ENCODE results near the gene ANKRD35. TPM values are rescaled to one million over a fixed set of nuclear protein-coding genes. Genes with fewer than 3 reads are reported as not detected.
A peak's percentile ranks its signal among the peaks of the same experiment; 100 is the strongest.

Gene ANKRD35
- total and polyA plus RNA-seq, 9 of the 15 experiments (the other 6 are each of a cell fraction or from before 2014, with no cell fraction given) = 0.07 to 0.14 (median 0.07) TPM; not detected in 5

DNA sequence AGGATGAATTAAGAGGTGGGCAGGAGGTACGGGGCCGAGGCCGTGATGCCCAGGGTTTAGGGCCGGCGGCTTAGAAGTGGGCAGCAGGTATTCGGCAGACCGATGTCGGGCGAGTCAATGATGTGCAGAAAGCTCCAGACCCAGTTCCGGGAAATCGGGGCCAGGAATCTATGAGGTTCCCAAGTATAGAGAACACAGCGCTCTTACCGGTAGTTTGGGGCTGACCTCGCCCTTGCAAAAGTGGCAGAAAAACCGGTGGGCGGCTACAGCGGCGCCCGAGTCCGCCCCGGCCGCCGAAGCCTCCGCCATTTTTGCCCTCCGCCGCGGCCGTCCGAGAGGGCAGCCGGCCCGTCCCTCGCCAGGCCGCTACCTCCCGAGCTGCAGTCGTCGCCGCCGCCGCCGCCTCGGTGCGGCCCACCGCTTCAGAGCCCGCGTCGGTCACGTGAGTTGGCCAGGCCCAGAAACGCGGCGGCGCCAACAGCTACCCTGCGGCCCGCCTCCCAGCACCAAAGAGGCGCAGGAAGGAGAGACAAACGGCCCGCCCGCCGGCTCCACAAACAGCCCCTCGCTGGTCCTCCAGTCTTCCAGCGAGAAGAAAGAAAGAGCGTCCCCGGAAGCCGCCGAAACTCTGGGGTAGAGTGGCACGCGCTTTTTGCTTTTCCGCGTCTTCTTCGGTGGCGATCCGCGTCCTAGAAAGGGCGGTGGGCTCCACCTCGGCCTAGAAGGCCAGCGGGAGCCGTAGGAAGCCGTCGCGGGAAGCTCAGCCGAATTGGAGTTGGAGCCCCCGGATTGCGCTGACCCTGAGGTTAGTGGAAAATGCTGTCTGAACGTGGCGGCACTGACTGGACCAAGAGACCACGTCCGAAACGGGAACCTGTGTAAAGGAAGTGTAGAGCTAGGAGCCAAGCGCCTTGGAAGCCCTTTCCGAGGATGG lies 61.8 kb downstream of the ANKRD35 start, which contains the start of the genes POLR3C and RNF115 (continued):
- peak; percentile 26; the same call in 1 of the 2 replicates for TF ChIP-seq SPI1 (IDR thresholded peaks at IDR 0.05; ENCODE audit: borderline replicate concordance, low read depth, low read length)
- TF ChIP-seq, protein P1, sequence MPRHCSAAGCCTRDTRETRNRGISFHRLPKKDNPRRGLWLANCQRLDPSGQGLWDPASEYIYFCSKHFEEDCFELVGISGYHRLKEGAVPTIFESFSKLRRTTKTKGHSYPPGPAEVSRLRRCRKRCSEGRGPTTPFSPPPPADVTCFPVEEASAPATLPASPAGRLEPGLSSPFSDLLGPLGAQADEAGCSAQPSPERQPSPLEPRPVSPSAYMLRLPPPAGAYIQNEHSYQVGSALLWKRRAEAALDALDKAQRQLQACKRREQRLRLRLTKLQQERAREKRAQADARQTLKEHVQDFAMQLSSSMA (CRISPR knock-in tag; IDR thresholded peaks at IDR 0.05) = no peak
- TF ChIP-seq ZFP36 (IDR thresholded peaks at IDR 0.05; ENCODE audit: low read depth, low read length, partially characterized antibody) = peak; percentile 14
- no peak; the same call in 1 of the 2 replicates for TF ChIP-seq ILF3 (IDR thresholded peaks at IDR 0.05; ENCODE audit: borderline replicate concordance)
- TF ChIP-seq ESRRA (IDR thresholded peaks at IDR 0.05; ENCODE audit: borderline replicate concordance, low read depth) = 0 out of 2 replicates have a peak, but pooled peaks have one; percentile 46
- TF ChIP-seq, protein P2, sequence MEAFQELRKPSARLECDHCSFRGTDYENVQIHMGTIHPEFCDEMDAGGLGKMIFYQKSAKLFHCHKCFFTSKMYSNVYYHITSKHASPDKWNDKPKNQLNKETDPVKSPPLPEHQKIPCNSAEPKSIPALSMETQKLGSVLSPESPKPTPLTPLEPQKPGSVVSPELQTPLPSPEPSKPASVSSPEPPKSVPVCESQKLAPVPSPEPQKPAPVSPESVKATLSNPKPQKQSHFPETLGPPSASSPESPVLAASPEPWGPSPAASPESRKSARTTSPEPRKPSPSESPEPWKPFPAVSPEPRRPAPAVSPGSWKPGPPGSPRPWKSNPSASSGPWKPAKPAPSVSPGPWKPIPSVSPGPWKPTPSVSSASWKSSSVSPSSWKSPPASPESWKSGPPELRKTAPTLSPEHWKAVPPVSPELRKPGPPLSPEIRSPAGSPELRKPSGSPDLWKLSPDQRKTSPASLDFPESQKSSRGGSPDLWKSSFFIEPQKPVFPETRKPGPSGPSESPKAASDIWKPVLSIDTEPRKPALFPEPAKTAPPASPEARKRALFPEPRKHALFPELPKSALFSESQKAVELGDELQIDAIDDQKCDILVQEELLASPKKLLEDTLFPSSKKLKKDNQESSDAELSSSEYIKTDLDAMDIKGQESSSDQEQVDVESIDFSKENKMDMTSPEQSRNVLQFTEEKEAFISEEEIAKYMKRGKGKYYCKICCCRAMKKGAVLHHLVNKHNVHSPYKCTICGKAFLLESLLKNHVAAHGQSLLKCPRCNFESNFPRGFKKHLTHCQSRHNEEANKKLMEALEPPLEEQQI (IDR thresholded peaks at IDR 0.05) = no peak
- TF ChIP-seq ZNF140 (CRISPR knock-in tag; IDR thresholded peaks at IDR 0.05) = no peak
- TF ChIP-seq NFE2L1 (tag; IDR thresholded peaks at IDR 0.05; ENCODE audit: borderline replicate concordance, low read depth) = no peak
- TF ChIP-seq PURB (CRISPR knock-in tag; IDR thresholded peaks at IDR 0.05; ENCODE audit: low read depth) = no peak
- TF ChIP-seq DIDO1 (tag; IDR thresholded peaks at IDR 0.05; ENCODE audit: low read depth) = no peak
- TF ChIP-seq ERF (CRISPR knock-in tag; IDR thresholded peaks at IDR 0.05) = 0 out of 2 replicates have a peak, but pooled peaks have one; percentile 12
- TF ChIP-seq SETDB1 (IDR thresholded peaks at IDR 0.05; ENCODE audit: low read length) = no peak
- TF ChIP-seq NEUROD1 (IDR thresholded peaks at IDR 0.05; ENCODE audit: borderline replicate concordance, low read depth, low read length, partially characterized antibody) = no peak
- TF ChIP-seq CCAR2 (IDR thresholded peaks at IDR 0.05; ENCODE audit: low read depth, low read length) = no peak
- TF ChIP-seq, protein P3, sequence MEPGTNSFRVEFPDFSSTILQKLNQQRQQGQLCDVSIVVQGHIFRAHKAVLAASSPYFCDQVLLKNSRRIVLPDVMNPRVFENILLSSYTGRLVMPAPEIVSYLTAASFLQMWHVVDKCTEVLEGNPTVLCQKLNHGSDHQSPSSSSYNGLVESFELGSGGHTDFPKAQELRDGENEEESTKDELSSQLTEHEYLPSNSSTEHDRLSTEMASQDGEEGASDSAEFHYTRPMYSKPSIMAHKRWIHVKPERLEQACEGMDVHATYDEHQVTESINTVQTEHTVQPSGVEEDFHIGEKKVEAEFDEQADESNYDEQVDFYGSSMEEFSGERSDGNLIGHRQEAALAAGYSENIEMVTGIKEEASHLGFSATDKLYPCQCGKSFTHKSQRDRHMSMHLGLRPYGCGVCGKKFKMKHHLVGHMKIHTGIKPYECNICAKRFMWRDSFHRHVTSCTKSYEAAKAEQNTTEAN (CRISPR knock-in tag; IDR thresholded peaks at IDR 0.05) = 0 out of 2 replicates have a peak, but pooled peaks have one; percentile 20
- TF ChIP-seq NRF1 (conservative IDR thresholded peaks at IDR 0.05 in 1 of 2, IDR thresholded peaks at IDR 0.05 in 1 of 2) = peak; percentile 70 to 77
- no peak for TF ChIP-seq RBM39 (optimal IDR thresholded peaks at IDR 0.05; ENCODE audit: low read depth, low read length)
- TF ChIP-seq SP2 (IDR thresholded peaks at IDR 0.05; ENCODE audit: extremely low read depth, low read depth, low read length, poor library complexity, severe bottlenecking) = peak; percentile 83
- no peak for TF ChIP-seq MEF2D (tag; conservative IDR thresholded peaks at IDR 0.05; ENCODE audit: low read depth)
- TF ChIP-seq NFRKB (IDR thresholded peaks at IDR 0.05; ENCODE audit: low read depth) = peak; percentile 86
- TF ChIP-seq GTF2F1 (IDR thresholded peaks at IDR 0.05; ENCODE audit: low read depth, low read length) = peak; percentile 40; the same call in 1 of the 2 replicates
- TF ChIP-seq, protein P4, sequence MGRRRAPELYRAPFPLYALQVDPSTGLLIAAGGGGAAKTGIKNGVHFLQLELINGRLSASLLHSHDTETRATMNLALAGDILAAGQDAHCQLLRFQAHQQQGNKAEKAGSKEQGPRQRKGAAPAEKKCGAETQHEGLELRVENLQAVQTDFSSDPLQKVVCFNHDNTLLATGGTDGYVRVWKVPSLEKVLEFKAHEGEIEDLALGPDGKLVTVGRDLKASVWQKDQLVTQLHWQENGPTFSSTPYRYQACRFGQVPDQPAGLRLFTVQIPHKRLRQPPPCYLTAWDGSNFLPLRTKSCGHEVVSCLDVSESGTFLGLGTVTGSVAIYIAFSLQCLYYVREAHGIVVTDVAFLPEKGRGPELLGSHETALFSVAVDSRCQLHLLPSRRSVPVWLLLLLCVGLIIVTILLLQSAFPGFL (CRISPR knock-in tag; IDR thresholded peaks at IDR 0.05) = no peak; the same call in 1 of the 2 replicates
